ENCODE results near the gene RCSD1. TPM values are rescaled to one million over a fixed set of nuclear protein-coding genes. Genes with fewer than 3 reads are reported as not detected.

RCSD1 gene
- total RNA-seq, 1 experiment from 2014 or later, result 0.50 TPM

DNA sequence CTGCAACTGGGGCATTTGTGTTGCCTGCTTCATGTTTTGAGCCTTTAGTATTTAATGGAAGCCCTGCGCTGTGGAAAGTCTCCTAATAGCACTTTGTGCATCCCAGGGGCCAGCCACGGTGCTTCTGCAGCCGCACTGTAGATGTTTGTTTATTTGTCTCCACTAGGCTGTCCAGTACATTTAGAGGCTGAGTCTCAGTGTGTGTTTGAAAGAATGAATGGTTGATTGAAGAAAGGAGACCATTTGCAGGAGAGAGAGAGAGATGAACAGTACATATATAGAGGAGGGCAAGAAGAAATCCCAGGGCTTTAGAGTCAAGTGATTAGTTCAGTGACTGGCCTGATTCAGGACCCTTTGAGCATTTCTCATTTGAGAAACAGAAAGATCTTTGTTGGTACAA is 125.6 kb downstream of the RCSD1 start:
- no peaks in the 10 kb centered on the region for H3K36me3 Mint-ChIP-seq
- CTCF ChIA-PET, result no interaction called here

More for the DNA sequence above, 125.6 kb downstream of the RCSD1 start:
- H3K9me3 Mint-ChIP-seq, result no peaks in the 10 kb centered on the region
- H3K4me1 Mint-ChIP-seq, result peaks cover 35% of the 10 kb centered on the region
- peak overlapping the region; percentile 17 for H3K27ac Mint-ChIP-seq
- H3K27me3 Mint-ChIP-seq (ENCODE audit: low read depth), result no peaks in the 10 kb centered on the region
- TF ChIP-seq ZNF416 (CRISPR knock-in tag; IDR thresholded peaks at IDR 0.05) (no peak), CBFB (CRISPR knock-in tag; IDR thresholded peaks at IDR 0.05; ENCODE audit: low read depth) (no peak)
- ATAC-seq (no peak), DNase-seq (ENCODE audit: low spot score) (no peak)
- H3K4me3 Mint-ChIP-seq, result no peak overlapping the region
- POLR2A ChIA-PET, result no interaction called here

Other genes starting within 250 kb of the RCSD1 start
- 1.0 to 1.8 TPM (median 1.8 TPM) in 3 replicates for gene CD247, start 111.7 kb upstream of the RCSD1 start, total RNA-seq (2021)
- 21.0 to 24.7 TPM (median 21.7 TPM) in 3 replicates for gene CREG1, start 76.5 kb upstream of the RCSD1 start, total RNA-seq (2021)
- gene MPZL1, start 91.8 kb downstream of the RCSD1 start, total RNA-seq (2021), result 71.7 to 74.1 TPM (median 72.3 TPM) in 3 replicates

Data from WTC11 (cell line).